ENCODE results near the gene REG3A.

REG3A gene

DNA sequence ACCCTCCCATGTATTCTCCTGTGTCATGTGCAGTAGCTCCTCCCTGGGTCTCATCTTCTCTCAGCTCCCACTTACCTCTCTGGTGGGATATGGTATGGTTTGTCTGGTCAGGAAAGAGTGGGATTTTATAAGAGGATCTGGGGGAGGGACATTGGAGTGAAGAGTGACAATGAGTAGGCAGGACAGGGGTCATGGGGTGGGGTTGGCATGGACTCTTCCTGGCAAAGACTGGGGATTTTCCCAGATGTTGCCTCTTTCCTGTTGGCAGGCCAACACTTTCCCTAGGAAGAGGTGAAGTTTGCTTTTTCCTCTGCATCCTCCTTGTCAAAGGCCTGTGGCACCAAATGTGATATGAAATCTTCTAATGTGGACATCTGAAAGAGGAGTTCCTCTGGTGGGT is at the start of gene REG3A:
Gene REG3A, minus strand, starts transcription at position 101 of the 400 bp plus-strand sequence. CDS start 348 bp downstream, outside the sequence.
- DNase-seq (ENCODE audit: low read depth in 2 of 2, low spot score in 1 of 2), result no peak

DNA sequence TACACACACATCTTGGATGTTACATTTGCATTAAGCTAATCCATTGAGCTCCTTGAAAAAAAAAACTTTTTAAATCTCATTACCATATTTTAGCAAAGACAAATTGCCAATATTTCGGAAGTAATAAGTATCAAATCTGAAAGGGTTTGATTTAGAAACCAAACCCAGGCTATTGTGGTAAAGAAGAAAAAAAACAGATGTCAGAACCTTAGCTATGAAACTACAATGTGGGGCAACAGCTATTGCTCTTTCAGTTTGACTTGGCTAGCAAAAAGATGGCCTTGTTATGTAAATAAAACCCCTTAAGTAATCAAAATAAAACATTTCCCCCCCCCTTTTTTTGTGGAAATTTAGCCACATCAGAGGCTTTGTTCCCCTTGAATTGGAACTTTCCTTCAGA is 41.2 kb upstream of the REG3A start:
- no peak for DNase-seq (ENCODE audit: low read depth in 2 of 2, low spot score in 1 of 2)

GRCh38 chr2:79191816-79192215 is 32.3 kb upstream of the REG3A start:
- no peak for DNase-seq (ENCODE audit: low read depth in 2 of 2, low spot score in 1 of 2)

GRCh38 chr2:79191081-79191480 is 31.5 kb upstream of the REG3A start:
- no peak for DNase-seq (ENCODE audit: low read depth in 2 of 2, low spot score in 1 of 2)

DNA sequence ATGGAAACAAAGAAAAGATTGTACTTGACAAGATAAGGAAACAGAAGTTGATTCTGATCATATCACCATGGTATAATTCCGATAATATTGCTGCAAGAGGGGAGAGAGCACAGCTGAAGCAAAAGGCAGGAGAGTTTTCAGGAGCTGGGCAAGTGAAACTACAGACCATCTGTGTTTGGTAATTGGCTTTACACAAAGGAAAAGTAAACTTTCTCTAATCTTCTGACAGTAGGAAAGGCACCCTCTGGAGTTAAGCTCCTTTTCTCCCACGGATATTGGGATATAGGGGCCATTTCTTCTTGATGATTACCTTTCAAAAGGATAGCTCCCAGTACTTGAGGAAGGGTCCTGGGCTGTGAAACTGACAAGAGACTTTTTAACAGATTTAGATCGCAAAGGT is 29.9 kb upstream of the REG3A start:
- no peak for DNase-seq (ENCODE audit: low read depth in 2 of 2, low spot score in 1 of 2)

- no peak for DNase-seq (ENCODE audit: low read depth in 2 of 2, low spot score in 1 of 2)
Observed at GRCh38 chr2:79181617-79182016, 22.1 kb upstream of the REG3A start.

- no peak for DNase-seq (ENCODE audit: low read depth in 2 of 2, low spot score in 1 of 2)
Observed at GRCh38 chr2:79180092-79180491, 20.5 kb upstream of the REG3A start.

GRCh38 chr2:79179036-79179435 is 19.5 kb upstream of the REG3A start:
- no peak for DNase-seq (ENCODE audit: low read depth in 2 of 2, low spot score in 1 of 2)

DNA sequence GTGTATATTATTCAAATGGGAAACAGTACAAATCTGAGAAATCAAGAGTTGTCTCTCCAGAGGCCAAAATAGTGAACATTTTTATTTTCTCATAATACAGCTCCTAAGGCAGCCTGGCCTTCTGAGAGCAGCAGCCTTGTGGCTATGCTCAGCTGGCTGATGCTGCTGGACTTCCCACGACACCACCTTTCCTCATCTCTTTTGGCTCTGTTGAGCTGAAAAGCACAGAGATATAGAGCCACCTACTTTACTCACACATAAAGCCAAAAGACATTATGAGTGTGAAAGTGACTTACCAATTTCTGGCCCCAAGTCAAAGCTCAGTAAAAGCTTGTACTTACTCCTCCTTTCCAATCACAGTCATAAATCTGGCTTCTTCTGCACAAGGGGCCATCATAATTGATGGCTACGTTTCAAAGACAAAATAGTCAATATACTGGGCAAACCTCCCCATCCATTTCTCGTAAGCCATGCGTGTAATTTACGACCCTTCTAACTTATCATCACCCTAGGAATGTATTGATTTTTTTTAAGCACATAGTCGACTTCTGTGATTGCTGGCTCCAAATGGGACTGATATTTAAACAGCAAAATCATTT is 18.6 kb upstream of the REG3A start:
- no peak for DNase-seq (ENCODE audit: low read depth in 2 of 2, low spot score in 1 of 2)

GRCh38 chr2:79171348-79171958 is 11.9 kb upstream of the REG3A start:
- no peak for DNase-seq (ENCODE audit: low read depth in 2 of 2, low spot score in 1 of 2)

DNA sequence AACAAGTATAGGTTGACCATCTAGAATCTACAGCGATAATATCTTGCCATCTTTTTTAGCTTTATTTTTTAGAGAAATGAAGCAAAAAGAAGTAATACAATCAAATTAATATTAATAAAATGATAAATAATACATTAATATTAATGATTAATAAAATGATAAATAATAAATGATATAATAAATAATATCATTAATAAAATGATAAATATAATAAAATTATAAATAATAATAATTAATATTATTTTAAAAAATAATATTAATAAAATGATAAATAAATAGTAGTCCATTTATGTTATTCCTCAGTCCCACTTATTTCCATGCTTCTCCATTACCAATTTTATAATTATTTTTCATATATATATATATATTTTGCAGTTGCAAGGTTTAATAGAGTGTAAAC is 3.2 kb upstream of the REG3A start:
- no peak for DNase-seq (ENCODE audit: low read depth in 2 of 2, low spot score in 1 of 2)

DNA sequence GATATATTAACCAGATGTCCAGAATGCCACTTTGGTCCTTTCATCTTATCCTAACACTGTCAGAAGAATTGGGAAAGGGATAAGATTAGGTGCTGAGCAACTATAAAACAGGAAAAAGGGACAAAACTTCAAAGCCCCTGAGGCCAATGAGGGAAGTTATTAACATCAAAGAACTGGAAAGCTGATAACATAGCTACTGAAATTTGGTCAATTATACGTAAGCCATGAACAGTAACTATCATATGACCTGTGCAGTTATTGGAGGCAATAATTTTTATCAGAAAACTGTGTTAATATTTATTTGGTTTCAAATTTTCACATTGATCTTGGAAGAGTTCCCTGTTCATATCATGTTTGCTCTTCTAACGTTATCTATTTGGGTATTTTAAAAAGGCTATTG is 2.6 kb upstream of the REG3A start:
- no peak for DNase-seq (ENCODE audit: low read depth in 2 of 2, low spot score in 1 of 2)

DNA sequence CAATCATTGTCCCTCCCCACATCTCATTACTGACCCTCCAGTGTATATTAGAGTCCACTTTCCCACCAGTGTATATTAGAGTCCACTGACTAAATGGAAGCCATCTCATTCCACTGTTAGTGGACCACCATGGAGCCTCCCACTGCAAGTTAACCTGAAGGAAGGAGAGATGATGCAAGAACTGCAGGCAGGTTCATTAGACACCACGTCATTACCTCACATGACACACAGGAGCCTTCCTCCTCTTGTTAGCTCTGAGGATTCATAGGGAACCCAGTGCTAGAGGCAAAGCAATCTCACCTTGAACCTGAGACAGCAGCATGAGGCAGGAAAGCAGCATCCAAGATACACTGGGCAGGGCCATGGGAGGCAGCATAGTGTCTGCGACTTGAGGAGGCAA is 523 bp downstream of the REG3A start:
- DNase-seq (ENCODE audit: low read depth in 2 of 2, low spot score in 1 of 2), result no peak

DNA sequence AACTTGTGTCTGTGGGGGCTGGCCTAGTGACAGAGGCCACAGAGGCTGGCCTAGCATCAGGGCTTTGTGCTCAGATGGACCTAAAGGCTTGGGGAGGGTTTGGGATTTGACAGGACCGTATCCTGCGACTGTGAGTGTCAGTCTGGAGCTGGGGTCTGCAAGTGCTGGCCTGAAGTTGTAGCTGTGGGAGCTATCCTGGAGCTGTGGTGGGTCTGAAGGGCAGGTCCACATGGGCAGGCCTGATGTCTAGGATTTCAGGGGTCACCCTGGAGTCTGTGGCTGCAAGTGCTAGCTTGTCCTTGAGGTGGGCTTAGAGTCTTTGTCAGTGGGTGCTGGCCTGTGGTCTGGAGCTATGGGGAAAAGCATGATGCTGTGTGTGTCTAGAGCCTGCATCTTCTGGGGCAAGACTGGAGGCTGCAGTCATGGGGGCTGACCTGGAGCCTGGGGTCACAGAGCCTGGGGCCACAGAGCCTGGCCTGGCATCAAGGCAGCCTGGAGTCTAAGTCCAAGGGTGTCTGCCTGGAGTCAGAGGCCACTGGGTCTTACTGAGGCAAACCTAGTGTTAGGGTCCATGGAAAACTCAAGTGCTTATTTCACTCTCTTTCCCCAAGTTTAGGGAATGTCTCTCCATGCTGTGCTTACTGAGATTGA is 3.6 kb downstream of the REG3A start:
- no peak for DNase-seq (ENCODE audit: low read depth in 2 of 2, low spot score in 1 of 2)

GRCh38 chr2:79139423-79139822 is 20.1 kb downstream of the REG3A start:
- DNase-seq (ENCODE audit: low read depth in 2 of 2, low spot score in 1 of 2), result no peak

- no peak for DNase-seq (ENCODE audit: low read depth in 2 of 2, low spot score in 1 of 2)
Observed at GRCh38 chr2:79138385-79138784, 21.2 kb downstream of the REG3A start.

- no peak for DNase-seq (ENCODE audit: low read depth in 2 of 2, low spot score in 1 of 2)
Observed at GRCh38 chr2:79131687-79132086, 27.9 kb downstream of the REG3A start.

GRCh38 chr2:79129804-79130203 is 29.7 kb downstream of the REG3A start:
- DNase-seq (ENCODE audit: low read depth in 2 of 2, low spot score in 1 of 2), result no peak

DNA sequence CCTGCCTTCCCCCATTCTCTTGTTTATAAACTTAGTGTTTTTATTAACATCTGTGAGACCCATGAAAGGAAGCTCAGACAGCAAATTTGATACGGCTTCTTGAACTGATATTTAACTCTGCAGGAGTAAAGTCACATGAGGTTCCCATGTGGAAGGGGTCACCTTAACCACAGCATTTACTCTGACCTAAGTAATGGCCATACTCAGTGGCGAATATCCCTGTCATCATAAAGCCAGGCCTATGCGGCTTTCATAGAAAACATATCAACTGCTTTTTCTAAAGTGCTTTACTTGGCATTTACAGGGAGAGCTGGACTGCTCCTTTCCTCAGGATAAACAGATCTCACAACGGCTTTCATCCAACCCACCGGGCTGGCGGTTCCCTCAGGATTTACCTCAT is 30.3 kb downstream of the REG3A start:
- DNase-seq (ENCODE audit: low read depth in 2 of 2, low spot score in 1 of 2), result no peak

GRCh38 chr2:79128406-79128805 is 31.1 kb downstream of the REG3A start:
- DNase-seq (ENCODE audit: low read depth in 2 of 2, low spot score in 1 of 2), result no peak

- DNase-seq (ENCODE audit: low read depth in 2 of 2, low spot score in 1 of 2), result no peak
Observed at GRCh38 chr2:79125721-79125985, 33.9 kb downstream of the REG3A start.

DNA sequence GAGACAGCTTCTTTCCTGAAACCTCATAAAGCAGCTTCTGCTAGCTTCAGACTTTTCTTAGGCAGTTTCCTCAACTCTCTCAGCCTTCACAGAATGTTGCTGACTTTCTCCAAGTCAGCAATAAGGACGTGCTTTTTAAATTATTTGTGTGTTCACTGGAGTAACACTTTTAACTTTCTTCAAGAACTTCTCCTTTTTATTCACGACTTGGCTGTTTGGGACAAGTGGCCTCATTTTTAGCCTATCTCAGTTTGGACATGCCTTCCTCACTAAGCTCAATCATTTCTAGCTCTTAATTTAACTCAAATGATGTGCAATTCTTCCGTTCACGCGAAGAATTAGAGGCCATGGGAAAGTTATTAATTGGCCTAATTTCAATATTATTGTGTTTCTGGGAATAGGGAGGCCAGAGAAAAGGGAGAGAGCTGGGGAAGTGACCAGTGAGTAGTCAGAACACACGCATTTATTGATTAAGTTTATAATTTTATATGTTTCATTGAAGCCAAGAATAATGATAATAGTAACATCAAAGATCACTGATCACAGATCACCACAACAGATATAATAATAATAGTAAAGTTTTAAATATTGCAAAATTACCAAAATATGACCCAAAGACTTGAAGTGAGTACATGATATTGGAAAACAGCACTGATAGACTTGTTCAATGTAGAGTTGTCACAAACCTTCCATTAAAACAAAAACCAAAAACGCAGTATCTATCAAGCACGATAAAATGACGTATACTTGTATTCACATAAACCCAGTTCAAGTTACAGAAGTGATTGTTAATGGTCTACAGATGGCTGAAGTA is 34.4 kb downstream of the REG3A start:
- DNase-seq (ENCODE audit: low read depth in 2 of 2, low spot score in 1 of 2), result no peak

All from stimulated activated CD8-positive, alpha-beta memory T cell treated with anti-CD3 and anti-CD28 coated beads, Interleukin-4, amount 100 ng/mL, for 4 hours (primary cell).